Breast epithelium (tissue), 3 donors: ENCODE measurements around the gene PTPN14.

Experiments used
- POLR2A ChIP-seq: fragments of 450-650 bp; IDR thresholded peaks from one replicate; pipeline ENCODE4 v1.6.1; 2016; ENCODE audit warnings: antibody characterized with exemption, mild to moderate bottlenecking, moderate library complexity
- POLR2AphosphoS5 ChIP-seq, 3 donors: sonication (generic); formaldehyde crosslinking; IDR thresholded peaks; one replicate each; pipeline ENCODE4 v1.6.1; 2017; ENCODE audit warnings: antibody characterized with exemption in 3 of 3
- TF ChIP-seq, protein P1 (sequence below), 3 donors: fragments of 450-650 bp; IDR thresholded peaks; one replicate each; pipeline ENCODE4 v1.5.1; 2016 to 2017; ENCODE audit warnings: antibody characterized with exemption in 3 of 3, mild to moderate bottlenecking in 3 of 3, moderate library complexity in 3 of 3

- TF ChIP-seq, protein P1, sequence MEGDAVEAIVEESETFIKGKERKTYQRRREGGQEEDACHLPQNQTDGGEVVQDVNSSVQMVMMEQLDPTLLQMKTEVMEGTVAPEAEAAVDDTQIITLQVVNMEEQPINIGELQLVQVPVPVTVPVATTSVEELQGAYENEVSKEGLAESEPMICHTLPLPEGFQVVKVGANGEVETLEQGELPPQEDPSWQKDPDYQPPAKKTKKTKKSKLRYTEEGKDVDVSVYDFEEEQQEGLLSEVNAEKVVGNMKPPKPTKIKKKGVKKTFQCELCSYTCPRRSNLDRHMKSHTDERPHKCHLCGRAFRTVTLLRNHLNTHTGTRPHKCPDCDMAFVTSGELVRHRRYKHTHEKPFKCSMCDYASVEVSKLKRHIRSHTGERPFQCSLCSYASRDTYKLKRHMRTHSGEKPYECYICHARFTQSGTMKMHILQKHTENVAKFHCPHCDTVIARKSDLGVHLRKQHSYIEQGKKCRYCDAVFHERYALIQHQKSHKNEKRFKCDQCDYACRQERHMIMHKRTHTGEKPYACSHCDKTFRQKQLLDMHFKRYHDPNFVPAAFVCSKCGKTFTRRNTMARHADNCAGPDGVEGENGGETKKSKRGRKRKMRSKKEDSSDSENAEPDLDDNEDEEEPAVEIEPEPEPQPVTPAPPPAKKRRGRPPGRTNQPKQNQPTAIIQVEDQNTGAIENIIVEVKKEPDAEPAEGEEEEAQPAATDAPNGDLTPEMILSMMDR (IDR thresholded peaks at IDR 0.05), result no peak
- TF ChIP-seq POLR2A (no peak), POLR2AphosphoS5 (IDR thresholded peaks at IDR 0.05) (no peak)
These were observed 44.4 kb downstream of the PTPN14 start for GRCh38 chr1:214506972-214507431.
